CD14-positive monocyte (primary cell): ENCODE data around the gene FBXO34. TPM values are rescaled to one million over a fixed set of nuclear protein-coding genes. Genes with fewer than 3 reads are reported as not detected.

Experiments
- DNase-seq, 3 donors: peaks; one replicate each; pipeline ENCODE4 v3.0.0-alpha.2; 2011 to 2022
- H2AFZ ChIP-seq: 2 replicates; pipeline ENCODE4 v1.6.0; 2012; ENCODE audit warnings: mild to moderate bottlenecking, low read depth, low read length, inconsistent platforms; ENCODE audit not compliant: insufficient read depth, poor library complexity, severe bottlenecking
- H3K27ac ChIP-seq, 2 donors: 1 replicate in 1 of 2; 2 replicates in 1 of 2; pipeline ENCODE4 v1.5.1; 2012 to 2013; ENCODE audit warnings: low read length in 2 of 2, control low read depth in 1 of 2, inconsistent platforms in 1 of 2, low read depth in 1 of 2, mild to moderate bottlenecking in 1 of 2
- H3K27me3 ChIP-seq, 2 donors: one replicate each; pipeline versions ENCODE4 v1.6.0 to v1.6.1; 2011 to 2013; ENCODE audit warnings: low read length in 2 of 2; ENCODE audit not compliant: control insufficient read depth in 2 of 2, insufficient read depth in 2 of 2
- H3K36me3 ChIP-seq, 2 donors: replicated peaks in 1 of 2; 1 replicate in 1 of 2; 2 replicates in 1 of 2; pipeline versions ENCODE4 v1.5.1 to v1.6.1; 2012 to 2013; ENCODE audit warnings: low read length in 2 of 2, control low read depth in 1 of 2, inconsistent platforms in 1 of 2, mild to moderate bottlenecking in 1 of 2; ENCODE audit not compliant: insufficient read depth in 2 of 2, control insufficient read depth in 1 of 2
- H3K4me1 ChIP-seq, 2 donors: 1 replicate in 1 of 2; 2 replicates in 1 of 2; pipeline versions ENCODE4 v1.5.1 to v1.6.1; 2012 to 2013; ENCODE audit warnings: low read length in 2 of 2, control low read depth in 1 of 2, inconsistent platforms in 1 of 2, mild to moderate bottlenecking in 1 of 2, moderate library complexity in 1 of 2; ENCODE audit not compliant: insufficient read depth in 2 of 2, control insufficient read depth in 1 of 2
- H3K4me2 ChIP-seq: replicated peaks from 2 replicates; pipeline ENCODE3; 2012; ENCODE audit warnings: low read length, moderate library complexity, mild to moderate bottlenecking; ENCODE audit not compliant: poor library complexity, severe bottlenecking; ENCODE audit errors: extremely low read depth
- H3K4me3 ChIP-seq, 3 experiments: fragments of 200-600 bp in 1 of 3; sonication (generic) in 1 of 3; replicated peaks in 1 of 3; 1 replicate in 2 of 3; 2 replicates in 1 of 3; pipeline ENCODE4 v1.5.1; 2011 to 2013; ENCODE audit warnings: low read length in 3 of 3, mild to moderate bottlenecking in 3 of 3, control low read depth in 2 of 3, low read depth in 2 of 3, inconsistent platforms in 1 of 3, moderate library complexity in 1 of 3
- H3K79me2 ChIP-seq: 2 replicates; pipeline ENCODE4 v1.6.0; 2012; ENCODE audit warnings: mild to moderate bottlenecking, control low read depth, inconsistent platforms, low read length, moderate library complexity; ENCODE audit not compliant: insufficient read depth
- H3K9ac ChIP-seq: 2 replicates; pipeline ENCODE4 v1.6.0; 2017; ENCODE audit warnings: low read length, mild to moderate bottlenecking; ENCODE audit not compliant: insufficient read depth, poor library complexity, severe bottlenecking
- H3K9me3 ChIP-seq, 2 donors: replicated peaks in 1 of 2; 1 replicate in 1 of 2; 2 replicates in 1 of 2; pipeline versions ENCODE4 v1.5.1 to v1.6.1; 2012 to 2013; ENCODE audit warnings: low read length in 2 of 2, control low read depth in 1 of 2; ENCODE audit not compliant: control insufficient read depth in 1 of 2, insufficient read depth in 1 of 2
- H4K20me1 ChIP-seq: 2 replicates; pipeline ENCODE4 v1.6.0; 2012; ENCODE audit warnings: mild to moderate bottlenecking, low read length, control low read depth, moderate library complexity; ENCODE audit not compliant: insufficient read depth
- H3K27ac Mint-ChIP-seq, 7 donors: one replicate each; pipeline ENCODE4 v1.8.0; 2020; ENCODE audit warnings: mild to moderate bottlenecking in 7 of 7, mixed read lengths in 7 of 7, moderate library complexity in 6 of 7, inconsistent platforms in 2 of 7
- H3K27me3 Mint-ChIP-seq, 3 donors: one replicate each; pipeline ENCODE4 v1.8.0; 2021 to 2022; ENCODE audit warnings: low read depth in 3 of 3, mild to moderate bottlenecking in 3 of 3, mixed read lengths in 3 of 3, moderate library complexity in 3 of 3, inconsistent platforms in 1 of 3
- H3K36me3 Mint-ChIP-seq, 2 donors: one replicate each; pipeline ENCODE4 v1.8.0; 2020; ENCODE audit warnings: mixed read lengths in 2 of 2, inconsistent platforms in 1 of 2, mild to moderate bottlenecking in 1 of 2
- H3K4me1 Mint-ChIP-seq: one replicate; pipeline ENCODE4 v1.8.0; 2020; ENCODE audit warnings: mild to moderate bottlenecking, mixed read lengths
- H3K4me3 Mint-ChIP-seq, 2 donors: one replicate each; pipeline ENCODE4 v1.8.0; 2020; ENCODE audit warnings: mild to moderate bottlenecking in 2 of 2, mixed read lengths in 2 of 2, moderate library complexity in 1 of 2
- H3K9me3 Mint-ChIP-seq, 7 donors: one replicate each; pipeline ENCODE4 v1.8.0; 2020 to 2022; ENCODE audit warnings: mixed read lengths in 7 of 7, mild to moderate bottlenecking in 6 of 7, moderate library complexity in 6 of 7, inconsistent platforms in 2 of 7
- CTCF ChIP-seq: fragments of 200-600 bp; IDR thresholded peaks from one replicate; pipeline ENCODE4 v1.8.0; 2022; ENCODE audit warnings: antibody characterized with exemption, mild to moderate bottlenecking
- WGBS: methylation state at CpG from one replicate; pipeline ENCODE4 v1.1.5; 2013; ENCODE audit warnings: missing lambda C conversion rate; ENCODE audit not compliant: insufficient coverage; 5-methylcytosine and 5-hydroxymethylcytosine counted together
- intact Hi-C, 2 donors: fragments of 100-400 bp; cut with micrococcal nuclease; formaldehyde crosslinking; loops; one replicate each; pipeline versions ENCODE4 v1.15.0 to v1.15.1; 2023
- polyA plus RNA-seq, 3 donors: library from polyadenylated mRNA; depleted of rRNA in 1 of 3; unstranded in 2 of 3; stranded (reverse) in 1 of 3; fragments of 300-500 nt in 2 of 3; fragments of >200 nt in 1 of 3; fragmentation: Illumina TruSeq in 2 of 3; gene quantifications; 1 replicate in 2 of 3; 2 replicates in 1 of 3; pipeline ENCODE4 v1.2.3, GENCODE V29; 2012 to 2021

Gene FBXO34
- polyA plus RNA-seq, 3 donors, result 10.3 to 18.1 (median 17.3) TPM

GRCh38 chr14:55383541-55384140, 112.4 kb downstream of the FBXO34 start:
- no peaks in the 10 kb centered on the region for H3K9me3 ChIP-seq
- no peaks in the 10 kb centered on the region for H3K79me2 ChIP-seq
- no peaks in the 10 kb centered on the region for H3K4me1 ChIP-seq
- Mint-ChIP-seq H3K36me3 (peaks cover 69 to 91% of the 10 kb centered on the region in 2 donors), H3K4me1 (no peaks in the 10 kb centered on the region), H3K9me3 (no peaks in the 10 kb centered on the region), H3K27me3 (peaks cover 0 to 2% (median 0%) of the 10 kb centered on the region in 3 donors), H3K27ac (peak overlapping the region in 5 of 7 donors; percentile 1 to 55 (median 20)), H3K4me3 (no peak overlapping the region)
- no peak overlapping the region for H3K4me3 ChIP-seq
- H2AFZ ChIP-seq, result no peak overlapping the region
- H4K20me1 ChIP-seq, result no peaks in the 10 kb centered on the region
- H3K4me2 ChIP-seq, result no peak overlapping the region
- intact Hi-C loops, result no loop called here
- H3K27ac ChIP-seq, result no peak overlapping the region
- H3K27me3 ChIP-seq, result no peaks in the 10 kb centered on the region
- H3K36me3 ChIP-seq, result peaks cover 49 to 92% of the 10 kb centered on the region in 2 donors
- DNase-seq, result no peak
- no peak overlapping the region for H3K9ac ChIP-seq
- TF ChIP-seq CTCF, result no peak
- WGBS, result 90% methylated on average over 3 of the region's 5 CpGs

DNA sequence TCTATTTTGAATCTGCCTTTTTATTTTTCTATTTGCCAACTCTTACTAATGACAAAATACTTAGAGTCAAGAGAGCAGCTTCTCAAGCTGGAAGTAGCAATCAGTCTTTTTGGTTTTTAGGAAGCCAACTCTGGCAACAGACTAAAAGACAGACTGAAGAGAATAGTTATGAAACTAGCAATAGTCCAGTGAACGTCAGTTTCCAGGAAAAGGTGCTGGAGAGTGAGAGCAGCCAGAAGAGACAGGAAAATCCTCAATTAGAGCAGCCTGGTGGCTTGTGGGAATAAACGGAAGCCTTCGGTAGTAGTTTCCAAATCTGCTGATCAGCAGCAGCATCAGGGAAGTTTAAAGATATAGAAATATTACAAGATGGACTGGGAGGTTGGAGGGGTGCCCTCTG, 113.3 kb downstream of the FBXO34 start:
- no peak overlapping the region for H3K4me2 ChIP-seq
- H3K27me3 ChIP-seq, result no peaks in the 10 kb centered on the region
- no peaks in the 10 kb centered on the region for H3K4me1 ChIP-seq
- Mint-ChIP-seq H3K27ac (peak overlapping the region in 2 of 7 donors; percentile 20 to 21), H3K9me3 (no peaks in the 10 kb centered on the region), H3K4me3 (no peak overlapping the region), H3K27me3 (peaks cover 0 to 2% (median 0%) of the 10 kb centered on the region in 3 donors), H3K4me1 (no peaks in the 10 kb centered on the region), H3K36me3 (peaks cover 75 to 93% of the 10 kb centered on the region in 2 donors)
- no peak overlapping the region for H2AFZ ChIP-seq
- intact Hi-C loops, result no loop called here
- DNase-seq, result no peak
- 97% methylated on average over 3 of the region's 3 CpGs for WGBS
- no peak overlapping the region for H3K27ac ChIP-seq
- H3K4me3 ChIP-seq, result no peak overlapping the region
- no peak overlapping the region for H3K9ac ChIP-seq
- no peaks in the 10 kb centered on the region for H3K9me3 ChIP-seq
- H3K79me2 ChIP-seq, result no peaks in the 10 kb centered on the region
- peaks cover 49 to 94% of the 10 kb centered on the region in 2 donors for H3K36me3 ChIP-seq
- no peak for TF ChIP-seq CTCF
- no peaks in the 10 kb centered on the region for H4K20me1 ChIP-seq
